ENCODE results near the gene SFSWAP. TPM values are rescaled to one million over a fixed set of nuclear protein-coding genes. Genes with fewer than 3 reads are reported as not detected.

Gene SFSWAP
- total and polyA plus RNA-seq, 4 donors: 6.1 to 21.6 (median 10.1) TPM

GRCh38 chr12:131735153-131735456, 24.2 kb downstream of the SFSWAP start:
- Histone ChIP-seq H3K27me3 (ENCODE audit: control insufficient read depth in 4 of 4, insufficient read depth in 4 of 4, low read length in 3 of 4) (no peaks in the 10 kb centered on the region), H3K9me3 (ENCODE audit: control insufficient read depth in 4 of 4, low read length in 3 of 4) (no peaks in the 10 kb centered on the region), H3K36me3 (ENCODE audit: control insufficient read depth in 4 of 4, insufficient read depth in 3 of 4, low read depth in 1 of 4, low read length in 3 of 4) (peaks cover 13 to 62% (median 44%) of the 10 kb centered on the region in 4 donors), H3K4me1 (ENCODE audit: control insufficient read depth in 4 of 4, insufficient read depth in 4 of 4, low read length in 3 of 4) (no peaks in the 10 kb centered on the region), H3K4me3 (ENCODE audit: low read depth in 1 of 3, low read length in 3 of 3) (no peak overlapping the region), H3K9ac (ENCODE audit: low read depth in 1 of 2, low read length in 2 of 2) (no peak overlapping the region), H3K27ac (ENCODE audit: low read depth in 1 of 2, low read length in 2 of 2) (no peak overlapping the region)
- DNase-seq (ENCODE audit: low spot score): no peak
- 92% methylated on average over 10 of the region's 10 CpGs for WGBS
- no peak for TF ChIP-seq JUND (IDR thresholded peaks at IDR 0.05)
- TF ChIP-seq FOXA2 (IDR thresholded peaks at IDR 0.05): no peak
- no peak for TF ChIP-seq NR2F2 (IDR thresholded peaks at IDR 0.05)
- TF ChIP-seq, protein P1, sequence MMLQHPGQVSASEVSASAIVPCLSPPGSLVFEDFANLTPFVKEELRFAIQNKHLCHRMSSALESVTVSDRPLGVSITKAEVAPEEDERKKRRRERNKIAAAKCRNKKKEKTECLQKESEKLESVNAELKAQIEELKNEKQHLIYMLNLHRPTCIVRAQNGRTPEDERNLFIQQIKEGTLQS (IDR thresholded peaks at IDR 0.05): no peak
- TF ChIP-seq, protein P2, sequence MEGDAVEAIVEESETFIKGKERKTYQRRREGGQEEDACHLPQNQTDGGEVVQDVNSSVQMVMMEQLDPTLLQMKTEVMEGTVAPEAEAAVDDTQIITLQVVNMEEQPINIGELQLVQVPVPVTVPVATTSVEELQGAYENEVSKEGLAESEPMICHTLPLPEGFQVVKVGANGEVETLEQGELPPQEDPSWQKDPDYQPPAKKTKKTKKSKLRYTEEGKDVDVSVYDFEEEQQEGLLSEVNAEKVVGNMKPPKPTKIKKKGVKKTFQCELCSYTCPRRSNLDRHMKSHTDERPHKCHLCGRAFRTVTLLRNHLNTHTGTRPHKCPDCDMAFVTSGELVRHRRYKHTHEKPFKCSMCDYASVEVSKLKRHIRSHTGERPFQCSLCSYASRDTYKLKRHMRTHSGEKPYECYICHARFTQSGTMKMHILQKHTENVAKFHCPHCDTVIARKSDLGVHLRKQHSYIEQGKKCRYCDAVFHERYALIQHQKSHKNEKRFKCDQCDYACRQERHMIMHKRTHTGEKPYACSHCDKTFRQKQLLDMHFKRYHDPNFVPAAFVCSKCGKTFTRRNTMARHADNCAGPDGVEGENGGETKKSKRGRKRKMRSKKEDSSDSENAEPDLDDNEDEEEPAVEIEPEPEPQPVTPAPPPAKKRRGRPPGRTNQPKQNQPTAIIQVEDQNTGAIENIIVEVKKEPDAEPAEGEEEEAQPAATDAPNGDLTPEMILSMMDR (IDR thresholded peaks at IDR 0.05; ENCODE audit: low read depth, low read length, missing input control): no peak
- TF ChIP-seq, protein P3, sequence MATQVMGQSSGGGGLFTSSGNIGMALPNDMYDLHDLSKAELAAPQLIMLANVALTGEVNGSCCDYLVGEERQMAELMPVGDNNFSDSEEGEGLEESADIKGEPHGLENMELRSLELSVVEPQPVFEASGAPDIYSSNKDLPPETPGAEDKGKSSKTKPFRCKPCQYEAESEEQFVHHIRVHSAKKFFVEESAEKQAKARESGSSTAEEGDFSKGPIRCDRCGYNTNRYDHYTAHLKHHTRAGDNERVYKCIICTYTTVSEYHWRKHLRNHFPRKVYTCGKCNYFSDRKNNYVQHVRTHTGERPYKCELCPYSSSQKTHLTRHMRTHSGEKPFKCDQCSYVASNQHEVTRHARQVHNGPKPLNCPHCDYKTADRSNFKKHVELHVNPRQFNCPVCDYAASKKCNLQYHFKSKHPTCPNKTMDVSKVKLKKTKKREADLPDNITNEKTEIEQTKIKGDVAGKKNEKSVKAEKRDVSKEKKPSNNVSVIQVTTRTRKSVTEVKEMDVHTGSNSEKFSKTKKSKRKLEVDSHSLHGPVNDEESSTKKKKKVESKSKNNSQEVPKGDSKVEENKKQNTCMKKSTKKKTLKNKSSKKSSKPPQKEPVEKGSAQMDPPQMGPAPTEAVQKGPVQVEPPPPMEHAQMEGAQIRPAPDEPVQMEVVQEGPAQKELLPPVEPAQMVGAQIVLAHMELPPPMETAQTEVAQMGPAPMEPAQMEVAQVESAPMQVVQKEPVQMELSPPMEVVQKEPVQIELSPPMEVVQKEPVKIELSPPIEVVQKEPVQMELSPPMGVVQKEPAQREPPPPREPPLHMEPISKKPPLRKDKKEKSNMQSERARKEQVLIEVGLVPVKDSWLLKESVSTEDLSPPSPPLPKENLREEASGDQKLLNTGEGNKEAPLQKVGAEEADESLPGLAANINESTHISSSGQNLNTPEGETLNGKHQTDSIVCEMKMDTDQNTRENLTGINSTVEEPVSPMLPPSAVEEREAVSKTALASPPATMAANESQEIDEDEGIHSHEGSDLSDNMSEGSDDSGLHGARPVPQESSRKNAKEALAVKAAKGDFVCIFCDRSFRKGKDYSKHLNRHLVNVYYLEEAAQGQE (IDR thresholded peaks at IDR 0.05): no peak
- no peak for TF ChIP-seq HNF4A (conservative IDR thresholded peaks at IDR 0.05)
- TF ChIP-seq RXRA (IDR thresholded peaks at IDR 0.05): no peak
- no peak for TF ChIP-seq FOXA1 (IDR thresholded peaks at IDR 0.05)
- TF ChIP-seq TAF1 (conservative IDR thresholded peaks at IDR 0.05): no peak
- TF ChIP-seq GABPA (IDR thresholded peaks at IDR 0.05 in 1 of 2, conservative IDR thresholded peaks at IDR 0.05 in 1 of 2): no peak
- TF ChIP-seq, protein P4, sequence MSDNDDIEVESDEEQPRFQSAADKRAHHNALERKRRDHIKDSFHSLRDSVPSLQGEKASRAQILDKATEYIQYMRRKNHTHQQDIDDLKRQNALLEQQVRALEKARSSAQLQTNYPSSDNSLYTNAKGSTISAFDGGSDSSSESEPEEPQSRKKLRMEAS (IDR thresholded peaks at IDR 0.05): no peak
- TF ChIP-seq SP1 (IDR thresholded peaks at IDR 0.05): no peak
- no peak for TF ChIP-seq HNF4G (IDR thresholded peaks at IDR 0.05)
- TF ChIP-seq YY1 (IDR thresholded peaks at IDR 0.05): no peak
- TF ChIP-seq RAD21 (IDR thresholded peaks at IDR 0.05): no peak
- TF ChIP-seq, protein P5, sequence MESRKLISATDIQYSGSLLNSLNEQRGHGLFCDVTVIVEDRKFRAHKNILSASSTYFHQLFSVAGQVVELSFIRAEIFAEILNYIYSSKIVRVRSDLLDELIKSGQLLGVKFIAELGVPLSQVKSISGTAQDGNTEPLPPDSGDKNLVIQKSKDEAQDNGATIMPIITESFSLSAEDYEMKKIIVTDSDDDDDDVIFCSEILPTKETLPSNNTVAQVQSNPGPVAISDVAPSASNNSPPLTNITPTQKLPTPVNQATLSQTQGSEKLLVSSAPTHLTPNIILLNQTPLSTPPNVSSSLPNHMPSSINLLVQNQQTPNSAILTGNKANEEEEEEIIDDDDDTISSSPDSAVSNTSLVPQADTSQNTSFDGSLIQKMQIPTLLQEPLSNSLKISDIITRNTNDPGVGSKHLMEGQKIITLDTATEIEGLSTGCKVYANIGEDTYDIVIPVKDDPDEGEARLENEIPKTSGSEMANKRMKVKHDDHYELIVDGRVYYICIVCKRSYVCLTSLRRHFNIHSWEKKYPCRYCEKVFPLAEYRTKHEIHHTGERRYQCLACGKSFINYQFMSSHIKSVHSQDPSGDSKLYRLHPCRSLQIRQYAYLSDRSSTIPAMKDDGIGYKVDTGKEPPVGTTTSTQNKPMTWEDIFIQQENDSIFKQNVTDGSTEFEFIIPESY (IDR thresholded peaks at IDR 0.05): no peak
- no peak for TF ChIP-seq EGR1 (IDR thresholded peaks at IDR 0.05; ENCODE audit: low read depth in 2 of 2)
